ENCODE data around the gene PLXNA4.

- TF ChIP-seq RAD21 (IDR thresholded peaks at IDR 0.05; ENCODE audit: low read depth): no peak
- TF ChIP-seq POLR2A (IDR thresholded peaks at IDR 0.05; ENCODE audit: borderline replicate concordance, extremely low read depth, insufficient read depth, insufficient read length): no peak
- TF ChIP-seq POLR2AphosphoS5 (IDR thresholded peaks at IDR 0.05; ENCODE audit: low read depth, low read length): no peak
- no peak for TF ChIP-seq CTCF (IDR thresholded peaks at IDR 0.05 in 2 of 3, conservative IDR thresholded peaks at IDR 0.05 in 1 of 3; ENCODE audit: borderline replicate concordance in 1 of 3, insufficient read depth in 1 of 3, low read depth in 2 of 3, low read length in 2 of 3)
- no peak for TF ChIP-seq ZNF274 (IDR thresholded peaks at IDR 0.05; ENCODE audit: low read depth, low read length)
- TF ChIP-seq EZH2phosphoT487 (IDR thresholded peaks at IDR 0.05; ENCODE audit: borderline replicate concordance): no peak
- TF ChIP-seq CEBPB (IDR thresholded peaks at IDR 0.05; ENCODE audit: low read depth): no peak
- no peak for TF ChIP-seq YY1 (IDR thresholded peaks at IDR 0.05; ENCODE audit: extremely low read depth, insufficient replicate concordance, low read depth, low read length)
- TF ChIP-seq SIN3A (IDR thresholded peaks at IDR 0.05; ENCODE audit: low read depth): no peak
- no peak for TF ChIP-seq REST (IDR thresholded peaks at IDR 0.05; ENCODE audit: low read depth)
- TF ChIP-seq SP1 (IDR thresholded peaks at IDR 0.05; ENCODE audit: low read depth): no peak
- TF ChIP-seq JUND (IDR thresholded peaks at IDR 0.05): no peak
- no peak for TF ChIP-seq MAX (IDR thresholded peaks at IDR 0.05)
- TF ChIP-seq EZH2 (IDR thresholded peaks at IDR 0.05): no peak
Observed at GRCh38 chr7:132520591-132521280, 55.5 kb downstream of the PLXNA4 start.
